ENCODE measurements around the gene PDSS1.
"Not testable (repeated sequence)": the region's sequence is repeated elsewhere in the genome, so short reads cannot be mapped to it uniquely, and the experiment has no call there.

PDSS1 gene

GRCh38 chr10:26743091-26743490, 45.6 kb downstream of the PDSS1 start:
- no peak for DNase-seq

- no peak for DNase-seq
These were observed 46.3 kb downstream of the PDSS1 start for GRCh38 chr10:26743841-26744240.

- DNase-seq, result no peak
These were observed 48.6 kb downstream of the PDSS1 start for GRCh38 chr10:26746061-26746460.

- DNase-seq, result no peak
These were observed 58.0 kb downstream of the PDSS1 start for GRCh38 chr10:26755443-26755903.

- DNase-seq, result no peak
These were observed 61.5 kb downstream of the PDSS1 start for GRCh38 chr10:26759008-26759407.

GRCh38 chr10:26765549-26765948, 68.0 kb downstream of the PDSS1 start:
- no peak for DNase-seq

- no peak for DNase-seq
These were observed 72.6 kb downstream of the PDSS1 start for GRCh38 chr10:26770069-26770468.

GRCh38 chr10:26773633-26774032, 76.1 kb downstream of the PDSS1 start:
- no peak for DNase-seq

GRCh38 chr10:26776258-26776657, 78.8 kb downstream of the PDSS1 start:
- no peak for DNase-seq

GRCh38 chr10:26777686-26778085, 80.2 kb downstream of the PDSS1 start:
- DNase-seq, result no peak

GRCh38 chr10:26779176-26779860, 81.8 kb downstream of the PDSS1 start:
- DNase-seq, result no peak

- DNase-seq, result no peak
These were observed 82.7 kb downstream of the PDSS1 start for GRCh38 chr10:26780106-26780792.

- no peak for DNase-seq
These were observed 83.5 kb downstream of the PDSS1 start for GRCh38 chr10:26780793-26781601.

- no peak for DNase-seq
These were observed 84.3 kb downstream of the PDSS1 start for GRCh38 chr10:26781797-26782196.

GRCh38 chr10:26787362-26787761, 89.9 kb downstream of the PDSS1 start:
- no peak for DNase-seq

- not testable (repeated sequence) for DNase-seq
These were observed 92.3 kb downstream of the PDSS1 start for GRCh38 chr10:26789779-26790178.

- no peak for DNase-seq
These were observed 92.9 kb downstream of the PDSS1 start for GRCh38 chr10:26790221-26790995.

- DNase-seq, result no peak
These were observed 95.4 kb downstream of the PDSS1 start for GRCh38 chr10:26792758-26793495.
